ENCODE data around the gene PLA2G4E.

- TF ChIP-seq, protein P1, sequence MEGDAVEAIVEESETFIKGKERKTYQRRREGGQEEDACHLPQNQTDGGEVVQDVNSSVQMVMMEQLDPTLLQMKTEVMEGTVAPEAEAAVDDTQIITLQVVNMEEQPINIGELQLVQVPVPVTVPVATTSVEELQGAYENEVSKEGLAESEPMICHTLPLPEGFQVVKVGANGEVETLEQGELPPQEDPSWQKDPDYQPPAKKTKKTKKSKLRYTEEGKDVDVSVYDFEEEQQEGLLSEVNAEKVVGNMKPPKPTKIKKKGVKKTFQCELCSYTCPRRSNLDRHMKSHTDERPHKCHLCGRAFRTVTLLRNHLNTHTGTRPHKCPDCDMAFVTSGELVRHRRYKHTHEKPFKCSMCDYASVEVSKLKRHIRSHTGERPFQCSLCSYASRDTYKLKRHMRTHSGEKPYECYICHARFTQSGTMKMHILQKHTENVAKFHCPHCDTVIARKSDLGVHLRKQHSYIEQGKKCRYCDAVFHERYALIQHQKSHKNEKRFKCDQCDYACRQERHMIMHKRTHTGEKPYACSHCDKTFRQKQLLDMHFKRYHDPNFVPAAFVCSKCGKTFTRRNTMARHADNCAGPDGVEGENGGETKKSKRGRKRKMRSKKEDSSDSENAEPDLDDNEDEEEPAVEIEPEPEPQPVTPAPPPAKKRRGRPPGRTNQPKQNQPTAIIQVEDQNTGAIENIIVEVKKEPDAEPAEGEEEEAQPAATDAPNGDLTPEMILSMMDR (IDR thresholded peaks at IDR 0.05): no peak
- no peak for TF ChIP-seq POLR2AphosphoS5 (IDR thresholded peaks at IDR 0.05)
Measured at GRCh38 chr15:41995476-41995855, 25.4 kb downstream of the PLA2G4E start.

All from esophagus muscularis mucosa (tissue), 3 donors.